Activated CD8-positive, alpha-beta T cell treated with anti-CD3 and anti-CD28 coated beads for 36 hours (primary cell): ENCODE data around the gene BHLHE41. TPM values are rescaled to one million over a fixed set of nuclear protein-coding genes. Genes with fewer than 3 reads are reported as not detected.

ENCODE experiments used
- ATAC-seq: fragments of 200-7000 bp; cut with Tn5 transposase; one replicate; pipeline ENCODE4 v1.10.0; 2021; ENCODE audit warnings: mild to moderate bottlenecking, moderate library complexity
- CTCF ChIA-PET: fragments of 350-600 bp; sonication (Branson Sonifier 250); formaldehyde crosslinking; loops from one replicate; lab custom pipeline; 2021; ENCODE audit warnings: antibody characterized with exemption; lab: Charles Lee
- POLR2A ChIA-PET: fragments of 350-600 bp; sonication (Branson Sonifier 250); formaldehyde crosslinking; loops from one replicate; lab custom pipeline; 2021; ENCODE audit warnings: antibody characterized with exemption; lab: Charles Lee
- DNase-seq: peaks from one replicate; pipeline ENCODE4 v3.0.0-alpha.2; 2020
- H3K27ac Mint-ChIP-seq: one replicate; pipeline ENCODE4 v1.8.0; 2021; ENCODE audit warnings: mild to moderate bottlenecking, mixed read lengths
- H3K27me3 Mint-ChIP-seq: one replicate; pipeline ENCODE4 v1.8.0; 2021; ENCODE audit warnings: mixed read lengths
- H3K36me3 Mint-ChIP-seq: one replicate; pipeline ENCODE4 v1.8.0; 2021; ENCODE audit warnings: low read depth, mixed read lengths
- H3K4me1 Mint-ChIP-seq: one replicate; pipeline ENCODE4 v1.8.0; 2021; ENCODE audit warnings: low read depth, mixed read lengths
- H3K4me3 Mint-ChIP-seq: one replicate; pipeline ENCODE4 v1.8.0; 2021; ENCODE audit warnings: mild to moderate bottlenecking, moderate library complexity, mixed read lengths
- H3K9me3 Mint-ChIP-seq: one replicate; pipeline ENCODE4 v1.8.0; 2021; ENCODE audit warnings: mixed read lengths
- intact Hi-C: fragments of 100-400 bp; cut with micrococcal nuclease; formaldehyde crosslinking; loops from one replicate; pipeline ENCODE4 v1.10.0; 2022
- total RNA-seq, 2 experiments: library from RNA; stranded (reverse); gene quantifications; one replicate each; pipeline ENCODE4 v1.2.3, GENCODE V29; 2021
- TF ChIP-seq, protein P1 (sequence below): fragments of 200-600 bp; IDR thresholded peaks from one replicate; pipeline ENCODE4 v1.8.0; 2022; ENCODE audit warnings: antibody characterized with exemption, mild to moderate bottlenecking

The BHLHE41 gene
- total RNA-seq, 2 experiments from 2014 or later, result not detected

DNA sequence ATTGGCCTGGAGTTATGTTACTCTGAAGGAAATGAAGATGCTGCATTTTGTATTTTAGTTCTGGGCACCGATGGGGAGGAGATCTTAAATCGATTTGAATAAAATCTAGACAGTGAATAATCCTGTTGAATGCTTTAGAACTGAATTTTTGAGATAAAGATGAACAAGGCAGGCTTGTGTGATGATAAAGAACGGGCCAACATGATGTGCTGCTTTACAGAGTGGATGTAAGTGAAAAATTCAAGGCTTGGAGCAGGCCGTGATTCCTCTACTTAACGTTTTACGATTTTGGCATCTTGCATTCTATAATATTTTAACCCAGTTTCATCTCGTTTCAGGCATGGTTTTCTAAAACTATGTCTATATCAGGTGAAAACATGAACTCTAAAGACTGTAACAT lies 23.5 kb upstream of the BHLHE41 start:
- Mint-ChIP-seq H3K9me3 (no peaks in the 10 kb centered on the region), H3K27me3 (peaks cover 8% of the 10 kb centered on the region), H3K4me1 (no peaks in the 10 kb centered on the region), H3K36me3 (no peaks in the 10 kb centered on the region), H3K4me3 (no peak overlapping the region), H3K27ac (no peak overlapping the region)
- intact Hi-C loops, result no loop called here
- ChIA-PET POLR2A (no interaction called here), CTCF (no interaction called here)
- no peak for ATAC-seq
- TF ChIP-seq, protein P1, sequence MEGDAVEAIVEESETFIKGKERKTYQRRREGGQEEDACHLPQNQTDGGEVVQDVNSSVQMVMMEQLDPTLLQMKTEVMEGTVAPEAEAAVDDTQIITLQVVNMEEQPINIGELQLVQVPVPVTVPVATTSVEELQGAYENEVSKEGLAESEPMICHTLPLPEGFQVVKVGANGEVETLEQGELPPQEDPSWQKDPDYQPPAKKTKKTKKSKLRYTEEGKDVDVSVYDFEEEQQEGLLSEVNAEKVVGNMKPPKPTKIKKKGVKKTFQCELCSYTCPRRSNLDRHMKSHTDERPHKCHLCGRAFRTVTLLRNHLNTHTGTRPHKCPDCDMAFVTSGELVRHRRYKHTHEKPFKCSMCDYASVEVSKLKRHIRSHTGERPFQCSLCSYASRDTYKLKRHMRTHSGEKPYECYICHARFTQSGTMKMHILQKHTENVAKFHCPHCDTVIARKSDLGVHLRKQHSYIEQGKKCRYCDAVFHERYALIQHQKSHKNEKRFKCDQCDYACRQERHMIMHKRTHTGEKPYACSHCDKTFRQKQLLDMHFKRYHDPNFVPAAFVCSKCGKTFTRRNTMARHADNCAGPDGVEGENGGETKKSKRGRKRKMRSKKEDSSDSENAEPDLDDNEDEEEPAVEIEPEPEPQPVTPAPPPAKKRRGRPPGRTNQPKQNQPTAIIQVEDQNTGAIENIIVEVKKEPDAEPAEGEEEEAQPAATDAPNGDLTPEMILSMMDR, result no peak
- no peak for DNase-seq

DNA sequence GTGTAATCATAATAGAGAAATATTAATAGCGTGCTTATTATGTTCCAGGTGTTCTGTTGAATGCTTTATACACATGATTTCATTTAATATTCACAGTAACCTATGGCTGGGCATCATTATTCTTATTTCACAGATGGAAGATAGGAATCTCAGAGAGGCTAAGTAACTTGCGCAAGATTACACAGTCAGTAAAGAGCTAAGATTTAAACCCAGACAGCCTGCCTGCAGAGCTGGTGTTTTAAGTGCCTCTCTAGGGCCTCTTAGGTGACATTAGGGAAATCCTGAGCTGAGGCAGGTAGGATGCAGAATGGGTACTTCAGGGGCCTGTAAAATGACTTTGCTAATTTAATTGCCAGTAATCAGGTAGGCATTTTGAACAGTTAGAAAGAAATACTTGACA lies 18.5 kb upstream of the BHLHE41 start:
- H3K36me3 Mint-ChIP-seq, result no peaks in the 10 kb centered on the region
- no peak overlapping the region for H3K27ac Mint-ChIP-seq
- DNase-seq, result no peak
- ATAC-seq, result no peak
- intact Hi-C loops, result no loop called here
- H3K4me3 Mint-ChIP-seq, result no peak overlapping the region
- no peaks in the 10 kb centered on the region for H3K9me3 Mint-ChIP-seq
- ChIA-PET POLR2A (interaction anchor here (1.0 kb wide), 1 partner anchor 11 kb away, joined by 3 read pairs; no protein-coding TSS in a partner anchor), CTCF (interaction anchor here (1.3 kb wide), 1 partner anchor 10 kb away, joined by 4 read pairs; no protein-coding TSS in a partner anchor)
- H3K4me1 Mint-ChIP-seq, result no peaks in the 10 kb centered on the region
- peaks cover 7% of the 10 kb centered on the region for H3K27me3 Mint-ChIP-seq
- TF ChIP-seq, protein P1, result no peak

DNA sequence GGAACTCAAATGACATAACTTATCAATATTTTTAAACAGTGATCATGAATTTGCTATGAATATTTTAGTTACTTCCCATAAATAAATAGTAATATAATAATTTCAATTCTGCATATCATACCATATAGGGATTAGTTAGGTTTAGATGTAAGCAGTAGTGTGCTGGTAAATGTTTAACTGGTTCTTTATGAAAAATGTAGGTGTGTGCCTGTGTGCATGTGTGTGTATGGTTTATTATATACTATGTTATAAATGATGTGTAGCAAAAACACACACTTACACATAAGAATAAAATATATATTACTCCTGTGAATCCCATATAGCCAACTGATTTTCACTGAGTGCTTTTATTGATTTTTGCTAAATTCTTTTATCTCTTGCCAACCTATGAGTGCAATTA lies 14.0 kb upstream of the BHLHE41 start:
- no peak overlapping the region for H3K27ac Mint-ChIP-seq
- intact Hi-C loops, result no loop called here
- no peak overlapping the region for H3K4me3 Mint-ChIP-seq
- ATAC-seq (no peak), DNase-seq (no peak)
- H3K9me3 Mint-ChIP-seq, result no peaks in the 10 kb centered on the region
- TF ChIP-seq, protein P1, result no peak
- ChIA-PET POLR2A (no interaction called here), CTCF (no interaction called here)
- H3K36me3 Mint-ChIP-seq, result no peaks in the 10 kb centered on the region
- no peaks in the 10 kb centered on the region for H3K4me1 Mint-ChIP-seq
- H3K27me3 Mint-ChIP-seq, result peaks cover 14% of the 10 kb centered on the region

DNA sequence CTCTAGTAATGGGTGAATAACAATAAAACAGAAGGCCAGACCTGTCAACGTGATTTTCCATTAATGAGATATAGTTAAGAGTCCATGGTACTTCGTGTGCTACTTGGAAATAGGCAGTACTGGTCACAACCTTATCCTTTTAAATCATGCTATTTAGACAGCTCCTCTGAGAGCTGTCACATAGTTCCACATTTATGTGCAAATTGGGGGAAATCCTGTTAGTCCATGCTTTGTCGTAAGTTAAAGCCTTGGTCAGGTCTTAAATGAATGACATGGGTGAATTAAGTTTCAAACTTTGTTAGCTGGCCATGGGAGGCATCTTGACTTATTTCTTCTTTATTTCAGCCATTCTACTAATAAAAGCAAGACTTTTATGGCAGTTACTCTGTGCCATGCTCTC lies 11.9 kb upstream of the BHLHE41 start:
- Mint-ChIP-seq H3K4me3 (no peak overlapping the region), H3K9me3 (no peaks in the 10 kb centered on the region), H3K27ac (no peak overlapping the region), H3K4me1 (no peaks in the 10 kb centered on the region), H3K27me3 (peaks cover 22% of the 10 kb centered on the region), H3K36me3 (no peaks in the 10 kb centered on the region)
- ATAC-seq (no peak), DNase-seq (no peak)
- POLR2A ChIA-PET, result no interaction called here
- TF ChIP-seq, protein P1, result no peak
- CTCF ChIA-PET, result interaction anchor here (1.6 kb wide), 1 partner anchor 8 kb away, joined by 4 read pairs; no protein-coding TSS in a partner anchor
- intact Hi-C loops, result no loop called here

DNA sequence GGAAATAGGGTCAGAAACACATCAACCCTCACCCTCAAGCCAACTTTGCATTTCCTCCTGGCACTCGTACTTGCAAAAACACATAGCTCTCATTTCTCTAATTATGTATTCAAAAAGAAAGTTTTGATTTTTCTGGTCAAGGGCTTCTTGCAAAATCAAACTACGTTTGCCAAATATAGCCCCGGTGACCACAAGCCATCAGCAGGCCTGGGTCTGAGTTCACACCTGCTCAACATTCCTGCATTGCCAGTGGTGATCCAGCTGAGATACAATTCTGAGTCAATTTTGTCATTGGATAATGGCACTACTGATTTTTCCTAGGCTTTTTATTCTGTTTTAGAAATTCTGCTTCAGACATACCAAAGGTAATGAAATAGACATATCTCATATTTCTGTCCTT lies 10.7 kb upstream of the BHLHE41 start:
- Mint-ChIP-seq H3K4me3 (no peak overlapping the region), H3K36me3 (no peaks in the 10 kb centered on the region), H3K4me1 (no peaks in the 10 kb centered on the region), H3K27me3 (peaks cover 27% of the 10 kb centered on the region), H3K27ac (no peak overlapping the region), H3K9me3 (no peaks in the 10 kb centered on the region)
- no peak for DNase-seq
- TF ChIP-seq, protein P1, result no peak
- POLR2A ChIA-PET, result no interaction called here
- no peak for ATAC-seq
- CTCF ChIA-PET, result interaction anchor here (1.6 kb wide), 1 partner anchor 10 kb away, joined by 4 read pairs; no protein-coding TSS in a partner anchor
- intact Hi-C loops, result no loop called here
